ENCODE measurements around the gene LTO1. TPM values are rescaled to one million over a fixed set of nuclear protein-coding genes. Genes with fewer than 3 reads are reported as not detected.

LTO1 gene
- total RNA-seq, 4 donors from 2014 or later: 23.5 to 40.0 (median 26.9) TPM

GRCh38 chr11:69680688-69681087, 5.5 kb upstream of the LTO1 start:
- Histone ChIP-seq H3K9me3 (no peaks in the 10 kb centered on the region), H3K27me3 (no peaks in the 10 kb centered on the region), H3K4me3 (replicated peaks in 1 of 3) (no peak overlapping the region), H3K27ac (no peak overlapping the region), H3K36me3 (no peaks in the 10 kb centered on the region), H3K4me1 (peaks cover 0 to 1% of the 10 kb centered on the region in 2 donors)
- intact Hi-C loops (cut with DNase I): no loop called here
- WGBS, 2 donors: 90 to 96% methylated on average over 5 of the region's 5 CpGs
- no peak for DNase-seq
- TF ChIP-seq CTCF (IDR thresholded peaks at IDR 0.05) (no peak), POLR2A (IDR thresholded peaks at IDR 0.05) (no peak)

GRCh38 chr11:69677749-69678148, 2.6 kb upstream of the LTO1 start:
- WGBS, 2 donors: 72 to 79% methylated on average over 2 of the region's 2 CpGs
- H3K4me1 ChIP-seq: peaks cover 11 to 13% of the 10 kb centered on the region in 2 donors
- DNase-seq: no peak
- intact Hi-C loops (cut with DNase I): no loop called here
- H3K27me3 ChIP-seq: no peaks in the 10 kb centered on the region
- no peaks in the 10 kb centered on the region for H3K36me3 ChIP-seq
- no peaks in the 10 kb centered on the region for H3K9me3 ChIP-seq
- TF ChIP-seq CTCF (IDR thresholded peaks at IDR 0.05) (no peak), POLR2A (IDR thresholded peaks at IDR 0.05) (no peak)
- no peak overlapping the region for H3K27ac ChIP-seq
- H3K4me3 ChIP-seq (replicated peaks in 1 of 3): no peak overlapping the region

- no peak for TF ChIP-seq CTCF (IDR thresholded peaks at IDR 0.05)
- TF ChIP-seq POLR2A (IDR thresholded peaks at IDR 0.05): no peak
- H3K4me1 ChIP-seq: peaks cover 11 to 21% of the 10 kb centered on the region in 2 donors
- peak overlapping the region; percentile 30 to 73 (median 72) for H3K4me3 ChIP-seq (replicated peaks in 1 of 3)
- H3K36me3 ChIP-seq: peaks cover 5 to 8% of the 10 kb centered on the region in 2 donors
- H3K9me3 ChIP-seq: no peaks in the 10 kb centered on the region
- 22 to 27% methylated on average over 13 to 18 of the region's 18 CpGs for WGBS, 2 donors
- peak overlapping the region in 2 of 3 donors; percentile 63 to 84 for H3K27ac ChIP-seq
- peak; percentile 14 to 22 for DNase-seq
- H3K27me3 ChIP-seq: no peaks in the 10 kb centered on the region
- intact Hi-C loops (cut with DNase I): no loop called here
These were observed 777 bp downstream of the LTO1 start for GRCh38 chr11:69674267-69674885.

GRCh38 chr11:69671734-69672465, 3.3 kb downstream of the LTO1 start:
- WGBS, 2 donors: 89% methylated on average over 10 of the region's 10 CpGs
- no peak for DNase-seq
- H3K27me3 ChIP-seq: no peaks in the 10 kb centered on the region
- peaks cover 11 to 21% of the 10 kb centered on the region in 2 donors for H3K4me1 ChIP-seq
- no peak overlapping the region for H3K4me3 ChIP-seq (replicated peaks in 1 of 3)
- intact Hi-C loops (cut with DNase I): no loop called here
- TF ChIP-seq CTCF (IDR thresholded peaks at IDR 0.05) (no peak), POLR2A (IDR thresholded peaks at IDR 0.05) (no peak)
- H3K36me3 ChIP-seq: peaks cover 5 to 8% of the 10 kb centered on the region in 2 donors
- no peak overlapping the region for H3K27ac ChIP-seq
- H3K9me3 ChIP-seq: no peaks in the 10 kb centered on the region
